Cardiac fibroblast (primary cell): ENCODE results near the gene KCNJ4.

ENCODE experiments used
- DNase-seq, 2 donors: peaks; one replicate each; pipeline versions ENCODE4 v3.0.0 to v3.0.0-alpha.2; 2010; ENCODE audit warnings: low read depth in 2 of 2
- H3K4me3 ChIP-seq, 2 donors: replicated peaks in 1 of 2; 1 replicate in 1 of 2; 2 replicates in 1 of 2; pipeline ENCODE4 v1.5.1; 2011; ENCODE audit warnings: low read depth in 2 of 2, low read length in 2 of 2, mild to moderate bottlenecking in 2 of 2, moderate library complexity in 1 of 2
- TF ChIP-seq, protein P1 (sequence below): IDR thresholded peaks from one replicate; pipeline ENCODE4 v1.5.1; 2011; ENCODE audit warnings: low read depth, mild to moderate bottlenecking, low read length, inconsistent platforms

The KCNJ4 gene

DNA sequence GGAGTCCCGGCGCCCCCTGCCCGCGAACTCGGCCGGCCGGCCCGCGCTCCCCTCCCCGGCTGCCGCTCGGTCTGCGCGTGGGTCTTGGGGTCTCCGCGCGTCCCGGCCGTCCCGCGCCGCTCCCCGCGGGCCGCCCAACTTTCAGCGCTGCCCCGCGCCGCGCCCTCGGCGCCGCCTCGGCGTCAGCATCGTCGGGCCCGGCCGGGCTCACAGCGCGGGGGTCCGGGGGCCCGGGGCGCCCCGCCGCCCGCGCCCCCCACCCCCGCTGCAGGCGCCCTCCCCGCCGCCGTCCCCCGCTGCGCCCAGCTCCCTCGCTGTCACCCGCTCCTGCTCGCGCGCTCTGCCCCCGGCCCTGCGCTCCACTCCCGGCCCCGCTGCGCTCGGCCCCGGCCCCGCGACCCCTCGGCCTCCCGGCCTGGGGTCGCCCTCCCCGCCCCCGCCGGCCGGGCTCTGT lies at the start of gene KCNJ4:
TSS of gene KCNJ4 (minus strand) at position 124 of the 454 bp plus-strand sequence. CDS start 27,067 bp downstream, outside the sequence.
- DNase-seq: no peak

DNA sequence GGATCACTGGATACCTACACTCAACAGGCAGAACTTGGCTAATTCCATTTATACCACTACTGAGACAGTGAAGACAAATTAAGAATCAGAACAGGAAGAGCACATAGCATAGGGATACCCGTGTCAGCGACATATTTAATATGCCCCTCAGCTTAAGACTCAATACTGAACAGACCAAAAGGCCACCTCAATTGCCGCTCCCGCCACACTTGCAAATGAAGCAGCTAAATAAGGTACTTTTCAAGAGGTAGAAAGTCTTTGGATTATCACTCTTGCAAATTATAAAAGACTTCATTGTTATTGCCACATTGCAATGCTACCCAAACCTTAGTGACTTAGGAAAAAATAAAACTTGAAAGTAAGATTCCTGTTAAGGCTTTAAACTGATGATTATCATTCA lies 48.0 kb upstream of the KCNJ4 start:
- peak overlapping the region; percentile 67 to 90 for H3K4me3 ChIP-seq
- TF ChIP-seq, protein P1, sequence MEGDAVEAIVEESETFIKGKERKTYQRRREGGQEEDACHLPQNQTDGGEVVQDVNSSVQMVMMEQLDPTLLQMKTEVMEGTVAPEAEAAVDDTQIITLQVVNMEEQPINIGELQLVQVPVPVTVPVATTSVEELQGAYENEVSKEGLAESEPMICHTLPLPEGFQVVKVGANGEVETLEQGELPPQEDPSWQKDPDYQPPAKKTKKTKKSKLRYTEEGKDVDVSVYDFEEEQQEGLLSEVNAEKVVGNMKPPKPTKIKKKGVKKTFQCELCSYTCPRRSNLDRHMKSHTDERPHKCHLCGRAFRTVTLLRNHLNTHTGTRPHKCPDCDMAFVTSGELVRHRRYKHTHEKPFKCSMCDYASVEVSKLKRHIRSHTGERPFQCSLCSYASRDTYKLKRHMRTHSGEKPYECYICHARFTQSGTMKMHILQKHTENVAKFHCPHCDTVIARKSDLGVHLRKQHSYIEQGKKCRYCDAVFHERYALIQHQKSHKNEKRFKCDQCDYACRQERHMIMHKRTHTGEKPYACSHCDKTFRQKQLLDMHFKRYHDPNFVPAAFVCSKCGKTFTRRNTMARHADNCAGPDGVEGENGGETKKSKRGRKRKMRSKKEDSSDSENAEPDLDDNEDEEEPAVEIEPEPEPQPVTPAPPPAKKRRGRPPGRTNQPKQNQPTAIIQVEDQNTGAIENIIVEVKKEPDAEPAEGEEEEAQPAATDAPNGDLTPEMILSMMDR: no peak
- DNase-seq: no peak

More for the DNA sequence above, at the start of gene KCNJ4:
- H3K4me3 ChIP-seq: peak within 1 kb of the TSS in 1 of 2 donors; percentile 23
- TF ChIP-seq, protein P1: no peak

DNA sequence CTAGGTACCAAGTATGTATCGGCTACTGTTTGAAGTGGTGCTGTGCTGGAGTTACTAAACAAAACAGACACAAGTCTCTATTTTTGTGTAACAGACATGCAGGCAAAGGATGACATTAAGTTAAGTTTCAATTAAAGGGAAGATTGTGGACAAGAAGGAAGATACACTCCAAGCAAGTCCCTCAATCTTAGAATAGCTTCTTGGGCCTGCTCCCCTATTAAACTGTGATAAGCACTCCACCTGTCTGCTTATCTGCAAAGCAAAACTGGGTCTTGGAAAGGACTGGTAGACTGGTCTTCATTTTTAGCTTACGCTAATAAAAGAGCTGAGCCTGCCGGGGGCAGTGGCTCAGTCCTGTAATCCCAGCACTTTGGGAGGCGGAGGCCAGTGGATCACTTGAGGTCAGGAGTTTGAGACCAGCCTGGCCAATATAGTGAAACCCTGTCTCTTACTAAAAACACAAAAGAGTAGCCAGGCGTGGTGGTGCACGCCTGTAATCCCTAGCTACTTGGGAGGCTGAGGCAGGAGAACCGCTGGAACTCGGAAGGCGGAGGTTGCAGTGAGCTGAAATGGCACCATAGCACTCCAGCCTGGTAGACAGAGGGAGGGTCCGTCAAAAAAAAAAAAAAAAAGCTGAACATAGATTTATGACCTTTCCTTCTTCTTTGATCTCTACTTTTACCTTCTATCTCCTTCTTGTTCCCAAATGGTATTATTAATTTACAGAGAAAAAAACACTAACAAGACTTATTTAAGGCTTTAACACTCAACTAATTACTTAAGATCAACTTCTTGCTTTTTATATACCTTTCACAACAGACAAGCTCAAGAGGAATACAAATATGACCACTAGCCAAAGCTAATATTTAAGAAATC lies 47.0 kb upstream of the KCNJ4 start:
- DNase-seq: no peak
- peak overlapping the region in 1 of 2 donors; percentile 90 for H3K4me3 ChIP-seq

DNA sequence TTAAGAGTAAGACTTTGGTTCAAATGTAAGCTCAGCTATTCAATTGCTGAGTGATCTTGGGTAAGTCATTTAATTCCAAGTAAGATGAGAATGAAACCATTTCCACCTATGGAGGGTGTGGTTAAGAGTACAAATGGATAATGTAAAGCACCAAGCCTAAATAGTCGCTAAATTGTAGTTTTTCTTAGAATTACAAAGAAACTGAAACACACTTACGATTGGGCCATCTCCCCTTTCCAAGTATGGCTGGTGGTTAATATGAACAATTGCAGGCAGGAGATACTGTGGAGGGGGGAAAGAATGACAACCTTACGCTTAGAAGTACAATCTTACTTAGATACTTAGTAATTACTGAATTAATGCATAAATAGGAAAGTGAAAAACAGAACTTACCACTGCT lies 42.9 kb upstream of the KCNJ4 start:
- no peak overlapping the region for H3K4me3 ChIP-seq
- DNase-seq: no peak
- TF ChIP-seq, protein P1: no peak

More for the DNA sequence above, 47.0 kb upstream of the KCNJ4 start:
- TF ChIP-seq, protein P1: no peak

DNA sequence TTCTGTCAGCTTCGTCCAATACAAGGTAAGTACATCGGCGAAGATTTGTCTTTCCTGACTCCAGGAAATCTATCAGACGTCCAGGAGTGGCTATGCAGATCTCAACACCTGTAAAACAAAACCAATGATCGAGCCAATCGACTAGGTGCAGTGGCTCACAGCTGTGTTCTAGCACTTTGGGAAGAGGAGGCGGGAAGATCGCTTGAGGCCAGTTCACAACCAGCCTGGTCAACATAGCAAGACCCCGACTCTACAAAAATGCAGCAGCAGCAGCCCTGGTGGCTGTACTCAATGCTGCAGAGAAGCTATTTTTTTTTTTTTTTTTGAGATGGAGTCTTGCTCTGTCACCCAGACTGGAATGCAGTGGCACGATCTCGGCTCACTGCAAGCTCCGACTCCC lies 39.9 kb upstream of the KCNJ4 start:
- TF ChIP-seq, protein P1: no peak
- H3K4me3 ChIP-seq: no peak overlapping the region
- DNase-seq: no peak

DNA sequence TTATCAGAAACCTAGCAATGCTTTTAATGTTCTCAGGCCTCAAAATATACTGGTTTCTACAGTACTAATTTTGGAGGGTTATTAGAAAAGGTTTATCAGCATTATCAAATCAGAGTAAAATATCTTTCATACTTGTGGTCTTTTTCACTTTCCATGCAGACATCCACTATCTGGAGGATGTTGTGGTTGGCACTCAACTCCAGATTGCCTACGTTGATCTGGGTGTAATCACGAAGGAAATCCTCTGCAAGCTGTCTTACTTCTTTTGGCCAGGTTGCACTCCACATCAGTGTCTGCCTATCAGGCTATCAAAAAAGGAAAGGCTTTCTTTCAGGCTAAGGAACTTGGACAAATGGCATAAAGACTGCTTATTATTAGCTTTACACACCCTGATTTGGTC lies 39.5 kb upstream of the KCNJ4 start:
- H3K4me3 ChIP-seq: no peak overlapping the region
- DNase-seq: peak; percentile 35 to 59
- TF ChIP-seq, protein P1: no peak
